NOMO-1 treated with DMSO at 0.1 percent for 48 hours (cell line): ENCODE measurements around the gene GABARAPL1.
A peak's percentile ranks its signal among the peaks of the same experiment; 100 is the strongest.
"Not testable (repeated sequence)": the region's sequence is repeated elsewhere in the genome, so short reads cannot be mapped to it uniquely, and the experiment has no call there.

ENCODE experiments used
- DNase-seq: peaks from one replicate; lab custom pipeline; 2025; ENCODE audit not compliant: unreplicated experiment; lab: John Stamatoyannopoulos, UW

The GABARAPL1 gene

DNA sequence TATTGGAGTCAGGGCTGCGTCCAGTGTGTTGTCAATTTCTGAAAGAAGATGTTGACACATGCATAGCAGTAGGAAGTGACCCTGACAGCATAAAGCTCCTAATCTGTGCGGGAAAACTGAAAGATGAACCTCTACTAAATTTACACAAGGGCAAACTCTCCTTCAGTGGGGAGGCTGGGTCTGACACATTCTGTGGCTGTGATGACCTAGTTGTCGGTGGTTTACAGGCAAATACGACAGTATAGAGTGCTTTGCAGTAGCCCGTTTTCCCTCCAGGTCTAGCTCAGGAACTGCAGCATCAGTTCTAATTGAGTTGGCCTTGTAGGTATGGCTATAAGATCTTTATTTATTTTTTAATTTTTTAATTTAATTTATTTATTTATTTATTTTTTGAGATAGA, 14.8 kb upstream of the GABARAPL1 start:
- no peak for DNase-seq

- not testable (repeated sequence) for DNase-seq
These were observed 8.2 kb upstream of the GABARAPL1 start for GRCh38 chr12:10204495-10204894.

DNA sequence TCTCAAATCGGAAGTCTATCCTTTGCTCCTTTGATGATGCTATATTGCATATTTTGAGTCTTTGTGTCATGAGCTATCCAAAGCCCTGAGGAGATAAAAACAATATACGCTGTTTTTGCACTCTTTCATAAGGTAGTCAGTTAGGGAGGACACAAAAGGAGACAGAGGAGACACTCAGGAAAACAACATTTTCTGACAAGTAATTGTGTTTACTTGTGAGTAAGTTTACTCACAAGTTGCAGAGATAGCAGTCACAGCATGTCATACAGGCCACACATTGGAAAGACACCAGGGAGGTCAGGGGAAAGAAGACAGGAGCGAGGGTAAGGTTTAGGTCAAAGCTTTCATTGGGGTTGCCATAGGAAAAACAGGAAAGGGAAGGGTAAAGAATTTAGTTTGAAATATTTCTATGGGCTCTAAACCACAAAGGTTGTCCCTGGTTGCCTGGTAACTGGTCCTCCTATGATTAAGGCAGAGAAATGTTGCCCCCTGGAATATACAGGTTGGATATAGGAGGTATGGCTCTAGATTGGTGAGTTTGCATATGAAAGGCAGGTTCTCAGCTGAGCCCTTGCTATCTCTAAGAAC, 7.4 kb upstream of the GABARAPL1 start:
- no peak for DNase-seq

GRCh38 chr12:10207136-10207535, 5.5 kb upstream of the GABARAPL1 start:
- no peak for DNase-seq

DNA sequence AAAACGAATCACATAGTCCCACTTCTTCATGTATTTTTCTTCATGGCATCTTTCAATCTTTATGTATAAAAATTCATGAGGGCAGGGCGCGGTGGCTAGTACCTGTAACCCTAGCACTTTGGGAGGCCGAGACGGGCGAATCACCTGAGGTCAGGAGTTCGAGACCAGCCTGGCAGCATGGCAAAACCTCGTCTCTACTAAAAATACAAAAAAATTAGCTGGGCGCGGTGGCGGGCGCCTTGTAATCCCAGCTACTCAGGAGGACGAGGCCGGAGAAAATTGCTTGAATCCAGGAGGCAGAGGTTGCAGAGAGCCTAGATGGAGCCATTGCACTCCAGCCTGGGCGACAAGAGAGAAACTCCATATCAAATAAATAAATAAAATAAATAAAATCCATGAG, 2.5 kb upstream of the GABARAPL1 start:
- no peak for DNase-seq

GRCh38 chr12:10211101-10211939, 1.4 kb upstream of the GABARAPL1 start:
- no peak for DNase-seq

GRCh38 chr12:10211940-10212738, 538 bp upstream of the GABARAPL1 start:
- DNase-seq, result peak; percentile 91

GRCh38 chr12:10213168-10214135, 775 bp downstream of the GABARAPL1 start:
- DNase-seq, result peak; percentile 89

DNA sequence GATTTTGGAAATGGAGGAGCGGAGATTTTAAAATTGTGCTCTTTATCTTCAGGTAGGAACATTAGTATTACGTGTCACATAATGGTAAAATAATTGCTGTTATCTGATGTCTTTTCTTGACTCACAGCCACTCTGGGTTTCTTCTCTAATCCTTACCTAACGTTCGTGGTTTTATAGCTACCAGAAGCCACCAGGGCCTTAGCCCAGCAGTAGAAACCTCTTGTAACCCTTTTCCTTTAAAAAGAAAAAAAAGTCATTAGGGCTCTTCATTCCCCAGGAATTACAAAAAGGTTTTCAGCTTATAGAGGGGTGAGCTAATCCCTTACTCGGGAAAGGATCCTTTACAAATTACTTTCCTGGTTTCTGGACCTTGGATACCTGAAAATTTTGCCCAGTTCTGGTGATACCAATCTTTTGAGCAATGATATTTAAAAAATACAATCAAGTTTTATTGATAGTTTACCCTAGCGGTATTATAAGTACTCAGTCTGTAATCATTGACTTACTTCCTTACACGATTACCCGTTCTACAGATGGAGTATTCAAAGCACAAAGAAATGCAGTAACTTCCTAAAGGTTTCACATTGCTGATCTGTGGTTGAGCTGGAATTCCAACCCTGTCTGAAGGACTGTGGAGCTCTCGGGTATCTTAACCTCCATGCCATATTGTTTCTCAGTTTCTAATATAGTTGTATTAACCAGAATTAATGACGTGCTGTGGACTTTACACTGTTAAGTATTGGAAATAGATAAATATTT, 1.6 kb downstream of the GABARAPL1 start:
- DNase-seq, result no peak

DNA sequence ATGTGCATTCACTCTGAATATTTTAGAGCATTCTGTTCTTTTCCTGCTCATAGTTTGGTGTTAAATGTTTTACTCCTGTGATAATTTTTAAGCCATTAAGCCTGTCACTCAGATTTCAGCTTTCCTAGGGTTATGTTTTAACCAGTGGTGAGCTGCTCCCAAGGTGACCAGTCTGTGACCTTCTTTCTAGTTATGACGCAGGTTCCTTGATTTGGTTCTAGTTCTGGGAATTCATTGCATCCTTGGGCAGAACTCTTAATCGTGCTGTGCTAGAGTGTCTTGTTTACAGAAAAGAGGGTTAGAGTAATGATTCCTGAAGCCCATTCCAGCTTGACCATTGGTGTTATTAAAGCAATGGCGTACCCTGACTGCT, 2.2 kb downstream of the GABARAPL1 start:
- no peak for DNase-seq

- DNase-seq, result no peak
These were observed 2.8 kb downstream of the GABARAPL1 start for GRCh38 chr12:10215436-10215835.

DNA sequence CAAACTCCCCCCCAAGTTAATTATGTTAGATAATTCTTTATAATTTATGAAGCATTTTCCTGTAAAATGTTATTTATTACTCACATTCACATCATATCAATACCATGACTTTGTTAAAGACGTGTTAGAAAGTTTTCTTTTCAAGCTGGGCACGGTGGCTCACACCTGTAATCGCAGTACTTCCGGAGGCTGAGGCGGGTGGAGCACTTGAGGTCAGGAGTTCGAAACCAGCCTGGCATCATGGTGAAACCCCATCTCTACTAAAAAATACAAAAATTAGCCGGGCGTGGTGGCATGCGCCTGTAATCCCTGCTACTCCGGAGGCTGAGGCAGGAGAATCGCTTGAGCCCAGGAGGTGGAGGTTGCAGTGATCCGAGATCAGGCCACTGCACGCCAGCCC, 3.3 kb downstream of the GABARAPL1 start:
- DNase-seq, result not testable (repeated sequence)

GRCh38 chr12:10218021-10218420, 5.3 kb downstream of the GABARAPL1 start:
- no peak for DNase-seq

GRCh38 chr12:10220398-10221077, 7.9 kb downstream of the GABARAPL1 start:
- DNase-seq, result no peak

DNA sequence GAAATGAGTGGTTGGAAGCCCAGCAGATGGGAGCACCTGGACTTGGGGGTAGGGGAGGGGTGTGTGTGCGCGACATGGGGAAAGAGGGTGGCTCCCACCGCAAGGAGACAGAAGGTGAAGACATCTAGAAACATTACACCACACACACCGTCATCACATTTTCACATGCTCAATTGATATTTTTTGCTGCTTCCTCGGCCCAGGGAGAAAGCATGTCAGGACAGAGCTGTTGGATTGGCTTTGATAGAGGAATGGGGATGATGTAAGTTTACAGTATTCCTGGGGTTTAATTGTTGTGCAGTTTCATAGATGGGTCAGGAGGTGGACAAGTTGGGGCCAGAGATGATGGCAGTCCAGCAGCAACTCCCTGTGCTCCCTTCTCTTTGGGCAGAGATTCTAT, 9.2 kb downstream of the GABARAPL1 start:
- DNase-seq, result no peak

- DNase-seq, result no peak
These were observed 10.5 kb downstream of the GABARAPL1 start for GRCh38 chr12:10223208-10223607.

DNA sequence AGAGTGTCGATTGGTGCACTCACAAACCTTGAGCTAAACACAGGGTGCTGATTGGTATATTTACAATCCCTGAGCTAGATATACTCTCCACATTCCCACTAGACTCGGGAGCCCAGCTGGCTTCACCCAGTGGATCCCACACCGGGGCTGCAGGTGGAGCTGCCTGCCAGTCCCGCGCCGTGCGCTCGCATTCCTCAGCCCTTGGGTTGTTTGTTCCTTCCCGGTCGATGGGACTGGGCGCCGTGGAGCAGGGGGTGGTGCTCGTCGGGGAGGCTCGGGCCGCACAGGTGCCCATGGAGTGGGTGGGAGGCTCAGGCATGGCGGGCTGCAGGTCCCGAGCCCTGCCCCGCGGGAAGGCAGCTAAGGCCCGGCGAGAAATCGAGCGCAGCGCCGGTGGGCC, 12.7 kb downstream of the GABARAPL1 start:
- not testable (repeated sequence) for DNase-seq

- DNase-seq, result no peak
These were observed 13.4 kb downstream of the GABARAPL1 start for GRCh38 chr12:10226086-10226485.

DNA sequence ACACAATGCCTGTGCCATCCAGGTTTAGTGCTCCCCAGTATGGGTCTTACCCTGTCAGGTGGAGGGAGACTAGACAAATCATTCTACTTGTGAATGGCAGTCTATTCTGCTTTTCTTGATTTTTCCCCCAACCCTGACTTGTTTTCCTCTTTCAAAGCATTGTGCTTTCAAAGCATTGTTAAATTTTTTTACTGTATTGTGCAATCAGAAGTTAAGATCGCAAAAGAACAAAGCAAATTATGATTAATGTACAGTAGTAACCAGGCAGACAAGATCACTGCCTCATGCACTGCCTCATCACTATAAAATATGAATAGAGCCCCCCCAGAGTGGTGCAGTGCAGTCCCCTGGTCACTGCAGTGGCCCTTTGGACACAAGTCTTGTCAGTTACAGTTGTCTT, 14.1 kb downstream of the GABARAPL1 start:
- DNase-seq, result no peak
